K562 treated with DMSO at 1 percent for 12 hours (cell line): ENCODE results near the gene CEBPA. TPM values are rescaled to one million over a fixed set of nuclear protein-coding genes. Genes with fewer than 3 reads are reported as not detected.

Experiments used
- total RNA-seq: library from RNA; unstranded; fragments of 300-600 nt; gene quantifications from 2 replicates; pipeline ENCODE4 v1.2.3, GENCODE V29; 2022; ENCODE audit not compliant: insufficient read depth

CEBPA gene
- 1.00 and 1.1 TPM in 2 replicates for total RNA-seq

GRCh38 chr19:33302175-33302973 lies at the start of gene CEBPA:
Gene CEBPA, minus strand, starts transcription at chr19:33302534. Its CDS starts 120 bp downstream, at chr19:33302414.

Other genes starting within 250 kb of the CEBPA start
- gene RHPN2, start 237.6 kb downstream of the CEBPA start, total RNA-seq: 2.6 and 9.1 TPM in 2 replicates
- 3.0 and 8.0 TPM in 2 replicates for gene GPATCH1, start 221.4 kb downstream of the CEBPA start, total RNA-seq
- not detected in 2 replicates for gene WDR88, start 170.4 kb downstream of the CEBPA start, total RNA-seq
- not detected in 2 replicates for gene LRP3, start 108.2 kb downstream of the CEBPA start, total RNA-seq
- not detected in 2 replicates for gene SLC7A10, start 76.7 kb downstream of the CEBPA start, total RNA-seq
- 27.1 and 58.6 TPM in 2 replicates for gene CEBPG, start 71.2 kb upstream of the CEBPA start, total RNA-seq
- gene PEPD, start 219.3 kb upstream of the CEBPA start, total RNA-seq: 50.0 and 58.1 TPM in 2 replicates